Pancreas (tissue), 10 donors: ENCODE results near the gene OR1L6. TPM values are rescaled to one million over a fixed set of nuclear protein-coding genes. Genes with fewer than 3 reads are reported as not detected.

Experiments
- ATAC-seq, 4 donors: fragments of 200-7000 bp; cut with Tn5 transposase; one replicate each; pipeline versions ENCODE4 v1.8.0 to v1.9.1; 2020; ENCODE audit warnings: mild to moderate bottlenecking in 4 of 4, moderate library complexity in 4 of 4
- DNase-seq, 6 donors: peaks; one replicate each; pipeline ENCODE4 v3.0.0-alpha.2; 2020
- FAIRE-seq: peaks from 2 replicates; lab custom pipeline; 2012; peaks lifted over from hg19 to GRCh38; lab: Jason Lieb, UNC
- H3K27ac ChIP-seq, 4 donors: fragments of 200-600 bp; sonication (generic); 1 replicate in 3 of 4; 2 replicates in 1 of 4; pipeline versions ENCODE4 v1.5.0 to v1.8.0; 2020
- H3K27me3 ChIP-seq, 4 donors: fragments of 200-600 bp; one replicate each; pipeline ENCODE4 v1.8.0; 2021
- H3K36me3 ChIP-seq, 3 donors: fragments of 200-600 bp; sonication (generic) in 1 of 3; one replicate each; pipeline versions ENCODE4 v1.5.0 to v1.8.0; 2020 to 2021
- H3K4me1 ChIP-seq, 3 donors: fragments of 200-600 bp; one replicate each; pipeline ENCODE4 v1.8.0; 2021
- H3K4me3 ChIP-seq, 4 donors: fragments of 200-600 bp; sonication (generic) in 2 of 4; one replicate each; pipeline versions ENCODE4 v1.5.0 to v1.8.0; 2020 to 2021
- H3K9me3 ChIP-seq, 4 donors: fragments of 200-600 bp; one replicate each; pipeline ENCODE4 v1.8.0; 2021
- WGBS, 2 donors: extraction: QIAGEN DNeasy Blood & Tissue Kit; methylation state at CpG; one replicate each; pipeline ENCODE4 v1.1.7; 2013; 5-methylcytosine and 5-hydroxymethylcytosine counted together
- intact Hi-C, 3 donors: fragments of 100-400 bp; cut with DNase I; formaldehyde crosslinking; loops; one replicate each; pipeline versions ENCODE4 v1.11.1 to v1.14.2; 2022
- polyA plus RNA-seq, 2 donors: library from polyadenylated mRNA; stranded (reverse); fragments of 200-250 nt; gene quantifications; one replicate each; pipeline ENCODE4 v1.2.3, GENCODE V29; 2013
- total RNA-seq, 6 donors: library from RNA; stranded (reverse); fragmentation: NEBNext Ultra II Directional in 4 of 6; extraction: Animal tissue kit (Norgen Biotek cat#: 25700) in 4 of 6; gene quantifications; one replicate each; pipeline versions ENCODE4 v1.2.1 to v1.2.4, GENCODE V29; 2021 to 2023
- TF ChIP-seq, protein P1 (sequence below), 4 donors: fragments of 200-600 bp; sonication (generic) in 3 of 4; IDR thresholded peaks; one replicate each; pipeline versions ENCODE4 v1.5.0 to v1.8.0; 2021; ENCODE audit warnings: antibody characterized with exemption in 4 of 4
- donor health status: healthy with polysubstance abuse.
- donor health status: DM: no; HTN: no; CAD: no; lungs with moderate emphysema.
- donor health status: DM: no; HTN: no; CAD: no.
- donor health status: control.
- donor health status: control.
- donor health status: Bipolar disorder and iron deficiency.
- donor health status: DM: yes; HTN: yes; CAD: no.
- donor health status: DM: no; HTN: no; CAD: no.
- donor health status: DM: no; HTN: no; CAD: no.
- donor health status: DM: yes; HTN: yes; CAD: no.

Gene OR1L6
- total and polyA plus RNA-seq, 8 donors, result not detected

DNA sequence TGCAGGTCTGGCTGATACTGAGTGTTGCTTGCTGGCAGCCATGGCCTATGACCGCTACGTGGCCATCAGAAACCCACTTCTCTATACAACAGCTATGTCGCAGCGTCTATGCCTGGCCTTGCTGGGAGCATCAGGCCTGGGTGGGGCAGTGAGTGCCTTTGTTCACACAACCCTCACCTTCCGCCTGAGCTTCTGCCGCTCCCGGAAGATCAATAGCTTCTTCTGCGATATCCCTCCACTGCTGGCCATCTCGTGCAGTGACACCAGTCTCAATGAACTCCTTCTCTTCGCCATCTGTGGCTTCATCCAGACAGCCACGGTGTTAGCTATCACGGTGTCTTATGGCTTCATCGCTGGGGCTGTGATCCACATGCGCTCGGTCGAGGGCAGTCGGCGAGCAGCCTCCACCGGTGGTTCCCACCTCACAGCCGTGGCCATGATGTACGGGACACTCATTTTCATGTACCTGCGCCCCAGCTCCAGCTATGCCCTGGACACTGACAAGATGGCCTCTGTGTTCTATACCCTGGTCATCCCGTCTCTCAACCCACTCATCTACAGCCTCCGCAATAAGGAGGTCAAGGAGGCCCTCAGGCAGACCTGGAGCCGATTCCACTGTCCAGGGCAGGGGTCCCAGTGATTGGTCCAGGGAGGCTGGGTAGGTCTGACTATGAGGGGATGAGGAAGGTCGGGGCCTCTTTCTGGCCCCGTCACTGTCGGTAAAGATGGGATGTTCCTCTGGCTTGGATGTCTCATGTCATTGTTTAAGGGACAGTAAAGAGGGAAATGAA, 47.3 kb downstream of the OR1L6 start:
- TF ChIP-seq, protein P1, sequence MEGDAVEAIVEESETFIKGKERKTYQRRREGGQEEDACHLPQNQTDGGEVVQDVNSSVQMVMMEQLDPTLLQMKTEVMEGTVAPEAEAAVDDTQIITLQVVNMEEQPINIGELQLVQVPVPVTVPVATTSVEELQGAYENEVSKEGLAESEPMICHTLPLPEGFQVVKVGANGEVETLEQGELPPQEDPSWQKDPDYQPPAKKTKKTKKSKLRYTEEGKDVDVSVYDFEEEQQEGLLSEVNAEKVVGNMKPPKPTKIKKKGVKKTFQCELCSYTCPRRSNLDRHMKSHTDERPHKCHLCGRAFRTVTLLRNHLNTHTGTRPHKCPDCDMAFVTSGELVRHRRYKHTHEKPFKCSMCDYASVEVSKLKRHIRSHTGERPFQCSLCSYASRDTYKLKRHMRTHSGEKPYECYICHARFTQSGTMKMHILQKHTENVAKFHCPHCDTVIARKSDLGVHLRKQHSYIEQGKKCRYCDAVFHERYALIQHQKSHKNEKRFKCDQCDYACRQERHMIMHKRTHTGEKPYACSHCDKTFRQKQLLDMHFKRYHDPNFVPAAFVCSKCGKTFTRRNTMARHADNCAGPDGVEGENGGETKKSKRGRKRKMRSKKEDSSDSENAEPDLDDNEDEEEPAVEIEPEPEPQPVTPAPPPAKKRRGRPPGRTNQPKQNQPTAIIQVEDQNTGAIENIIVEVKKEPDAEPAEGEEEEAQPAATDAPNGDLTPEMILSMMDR (IDR thresholded peaks at IDR 0.05), result no peak
- WGBS, 2 donors, result 90 to 91% methylated on average over 28 of the region's 28 CpGs

DNA sequence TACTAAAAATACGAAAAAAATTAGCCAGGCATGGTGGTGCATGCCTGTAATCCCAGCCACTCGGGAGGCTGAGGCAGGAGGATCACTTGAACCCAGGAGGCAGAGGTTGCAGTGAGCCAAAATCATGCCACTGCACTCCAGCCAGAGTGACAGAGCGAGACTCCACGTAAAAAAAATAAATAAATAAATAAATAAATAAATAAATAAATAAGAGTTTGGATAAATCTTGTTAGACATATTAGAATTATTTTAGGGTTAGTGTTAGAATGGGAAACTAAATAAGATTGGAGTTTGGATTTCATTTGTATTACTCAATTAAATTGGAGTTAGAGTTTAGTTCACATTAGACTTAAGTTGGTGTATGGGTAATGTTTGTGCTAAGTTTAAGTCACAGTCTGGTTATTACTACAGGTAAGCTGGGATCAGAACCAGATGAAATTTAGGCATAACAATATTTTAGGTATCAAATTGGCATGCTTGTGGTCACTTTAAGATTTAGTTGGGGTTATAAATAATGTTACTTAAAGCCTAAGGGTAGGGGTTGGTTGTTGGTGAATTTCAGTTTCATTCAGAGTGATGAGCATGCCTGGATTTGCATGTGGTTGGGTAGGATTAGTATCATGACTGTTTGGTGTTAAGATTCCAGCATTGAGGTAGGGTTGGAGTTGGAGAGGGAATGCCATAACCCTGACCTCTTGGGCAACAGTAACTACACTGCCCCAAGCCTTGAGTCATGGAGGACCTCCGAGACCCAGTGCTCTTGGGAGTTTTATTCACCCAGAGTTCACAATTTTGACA, 50.0 kb downstream of the OR1L6 start:
- Histone ChIP-seq H3K9me3 (no peaks in the 10 kb centered on the region), H3K4me3 (no peak overlapping the region), H3K27me3 (no peaks in the 10 kb centered on the region), H3K4me1 (no peaks in the 10 kb centered on the region), H3K36me3 (no peaks in the 10 kb centered on the region), H3K27ac (no peak overlapping the region)
- 87 to 92% methylated on average over 5 of the region's 5 CpGs for WGBS, 2 donors
- FAIRE-seq, result no peak
- TF ChIP-seq, protein P1 (IDR thresholded peaks at IDR 0.05), result no peak
- intact Hi-C loops, result no loop called here
- ATAC-seq, result no peak
- DNase-seq, result no peak

More for the DNA sequence above, 47.3 kb downstream of the OR1L6 start:
- Histone ChIP-seq H3K27ac (no peak overlapping the region), H3K9me3 (no peaks in the 10 kb centered on the region), H3K4me1 (no peaks in the 10 kb centered on the region), H3K27me3 (no peaks in the 10 kb centered on the region), H3K36me3 (no peaks in the 10 kb centered on the region), H3K4me3 (no peak overlapping the region)
- no peak for FAIRE-seq
- DNase-seq, result no peak
- intact Hi-C loops, result no loop called here
- no peak for ATAC-seq

DNA sequence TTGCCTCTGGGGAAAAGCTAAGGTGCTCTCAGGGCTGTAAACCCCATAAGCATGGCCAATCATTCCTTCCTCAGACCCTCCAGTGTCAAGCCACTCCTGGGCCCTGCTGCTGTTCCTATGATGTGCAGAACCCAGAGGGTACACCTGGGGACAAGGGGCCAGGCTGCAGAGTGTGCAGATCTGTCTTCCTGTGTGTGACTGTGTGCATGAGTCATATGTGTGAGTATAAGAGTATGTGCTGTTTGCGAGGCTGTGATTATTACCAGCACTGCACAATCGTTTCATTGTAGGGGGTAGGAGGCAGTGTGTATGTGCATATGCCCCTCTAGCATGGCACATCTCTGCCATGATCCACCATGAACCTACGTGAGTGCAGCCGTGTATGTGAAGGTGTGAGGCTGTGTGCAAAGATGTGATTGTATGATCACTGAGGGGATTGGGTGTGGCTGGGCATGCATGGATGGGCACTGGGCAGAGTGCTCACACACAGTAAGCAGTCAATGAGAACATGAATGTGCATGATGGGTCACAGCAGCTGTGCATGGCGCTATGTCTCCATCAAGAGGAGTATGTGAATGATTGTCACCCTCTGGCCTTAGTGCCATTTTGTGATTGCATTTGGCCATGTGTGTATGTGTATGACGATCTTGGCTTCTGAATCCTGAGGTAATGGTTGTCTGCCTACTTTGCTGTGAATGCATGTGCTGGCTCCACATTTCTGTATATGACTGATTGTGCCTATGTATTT, 55.4 kb downstream of the OR1L6 start:
- ATAC-seq, result no peak

More for the DNA sequence above, 55.4 kb downstream of the OR1L6 start:
- Histone ChIP-seq H3K27ac (no peak overlapping the region), H3K27me3 (no peaks in the 10 kb centered on the region), H3K4me3 (no peak overlapping the region), H3K9me3 (no peaks in the 10 kb centered on the region), H3K4me1 (no peaks in the 10 kb centered on the region), H3K36me3 (no peaks in the 10 kb centered on the region)
- WGBS, 2 donors, result 70 to 83% methylated on average over 6 of the region's 6 CpGs
- intact Hi-C loops, result no loop called here
- FAIRE-seq (no peak), DNase-seq (no peak)
- TF ChIP-seq, protein P1 (IDR thresholded peaks at IDR 0.05), result no peak

Other genes with a start within 250 kb of the OR1L6 start
- not detected for gene OR1J2, start 231.5 kb upstream of the OR1L6 start, total RNA-seq
- under 1 TPM in 1 of 2 donors, not detected in 1; 0.12 TPM for gene OR1J2, start 231.5 kb upstream of the OR1L6 start, polyA plus RNA-seq
- gene OR1J4, start 223.2 kb upstream of the OR1L6 start, total RNA-seq, result not detected
- not detected for gene OR1J4, start 223.2 kb upstream of the OR1L6 start, polyA plus RNA-seq
- gene OR1N1, start 215.0 kb upstream of the OR1L6 start, total RNA-seq, result not detected
- not detected for gene OR1N1, start 215.0 kb upstream of the OR1L6 start, polyA plus RNA-seq
- gene OR1N2, start 189.2 kb upstream of the OR1L6 start, total RNA-seq, result not detected
- not detected for gene OR1N2, start 189.2 kb upstream of the OR1L6 start, polyA plus RNA-seq
- under 1 TPM in 1 of 6 donors, not detected in 5; 0.09 TPM for gene OR1L8, start 158.9 kb upstream of the OR1L6 start, total RNA-seq
- gene OR1L8, start 158.9 kb upstream of the OR1L6 start, polyA plus RNA-seq, result under 1 TPM in 1 of 2 donors, not detected in 1; 0.05 TPM
- not detected for gene OR1Q1, start 127.6 kb upstream of the OR1L6 start, total RNA-seq
- not detected for gene OR1Q1, start 127.6 kb upstream of the OR1L6 start, polyA plus RNA-seq
- gene OR1B1, start 84.7 kb upstream of the OR1L6 start, total RNA-seq, result under 1 TPM in 1 of 6 donors, not detected in 5; 0.19 TPM
- not detected for gene OR1B1, start 84.7 kb upstream of the OR1L6 start, polyA plus RNA-seq
- gene OR1L1, start 80.6 kb upstream of the OR1L6 start, total RNA-seq, result not detected
- gene OR1L1, start 80.6 kb upstream of the OR1L6 start, polyA plus RNA-seq, result not detected
- not detected for gene OR1L3, start 67.2 kb upstream of the OR1L6 start, total RNA-seq
- not detected for gene OR1L3, start 67.2 kb upstream of the OR1L6 start, polyA plus RNA-seq
- not detected for gene OR1L4, start 18.3 kb upstream of the OR1L6 start, total RNA-seq
- gene OR1L4, start 18.3 kb upstream of the OR1L6 start, polyA plus RNA-seq, result not detected
- not detected for gene OR5C1, start 46.6 kb downstream of the OR1L6 start, total RNA-seq
- gene OR5C1, start 46.6 kb downstream of the OR1L6 start, polyA plus RNA-seq, result not detected
- gene OR1K1, start 57.8 kb downstream of the OR1L6 start, total RNA-seq, result not detected
- not detected for gene OR1K1, start 57.8 kb downstream of the OR1L6 start, polyA plus RNA-seq
- gene PDCL, start 86.3 kb downstream of the OR1L6 start, total RNA-seq, result 10 to 100 TPM in 1 of 6 donors, 1 to 10 TPM in 5; 3.0 to 10.9 (median 6.0) TPM
- gene PDCL, start 86.3 kb downstream of the OR1L6 start, polyA plus RNA-seq, result 1 to 10 TPM; 3.6 to 6.6 TPM
- 10 to 100 TPM; 10.9 to 18.7 (median 12.9) TPM for gene RC3H2, start 163.1 kb downstream of the OR1L6 start, total RNA-seq
- gene RC3H2, start 163.1 kb downstream of the OR1L6 start, polyA plus RNA-seq, result 1 to 10 TPM; 4.1 to 5.4 TPM
- 1 to 10 TPM; 2.2 to 5.3 (median 3.2) TPM for gene ZBTB6, start 171.0 kb downstream of the OR1L6 start, total RNA-seq
- gene ZBTB6, start 171.0 kb downstream of the OR1L6 start, polyA plus RNA-seq, result 1 to 10 TPM in 1 of 2 donors, under 1 TPM in 1; 0.87 to 3.4 TPM
- 1 to 10 TPM; 2.3 to 5.3 (median 3.1) TPM for gene ZBTB26, start 189.2 kb downstream of the OR1L6 start, total RNA-seq
- 1 to 10 TPM; 1.5 to 3.5 TPM for gene ZBTB26, start 189.2 kb downstream of the OR1L6 start, polyA plus RNA-seq
- 10 to 100 TPM; 19.4 to 35.2 (median 20.6) TPM for gene RABGAP1, start 198.7 kb downstream of the OR1L6 start, total RNA-seq
- gene RABGAP1, start 198.7 kb downstream of the OR1L6 start, polyA plus RNA-seq, result 10 to 100 TPM in 1 of 2 donors, 1 to 10 TPM in 1; 7.6 to 11.7 TPM